B cell (primary cell): ENCODE results near the gene G6PC3. TPM values are rescaled to one million over a fixed set of nuclear protein-coding genes. Genes with fewer than 3 reads are reported as not detected.

ENCODE experiments used
- ATAC-seq: fragments of 200-7000 bp; cut with Tn5 transposase; one replicate; pipeline ENCODE4 v1.10.0; 2021; ENCODE audit warnings: low read depth, mild to moderate bottlenecking, moderate number of reproducible peaks, moderate library complexity
- CTCF ChIA-PET: fragments of 350-600 bp; sonication (Branson Sonifier 250); formaldehyde crosslinking; loops from one replicate; lab custom pipeline; 2021; ENCODE audit warnings: antibody characterized with exemption, inconsistent platforms; lab: Charles Lee
- POLR2A ChIA-PET: fragments of 350-600 bp; sonication (Branson Sonifier 250); formaldehyde crosslinking; loops from one replicate; lab custom pipeline; 2021; ENCODE audit warnings: antibody characterized with exemption; lab: Charles Lee
- DNase-seq: peaks from one replicate; pipeline ENCODE4 v3.0.0; 2013
- H2AFZ ChIP-seq: 2 replicates; pipeline ENCODE4 v1.6.1; 2012; ENCODE audit warnings: mild to moderate bottlenecking, low read depth, low read length; ENCODE audit not compliant: insufficient read depth, poor library complexity, severe bottlenecking
- H3K27ac ChIP-seq, 2 donors: 1 replicate in 1 of 2; 2 replicates in 1 of 2; pipeline ENCODE4 v1.5.1; 2012 to 2013; ENCODE audit warnings: low read length in 2 of 2, mild to moderate bottlenecking in 2 of 2, moderate library complexity in 1 of 2
- H3K27me3 ChIP-seq, 4 experiments: fragments of 200-600 bp in 1 of 4; sonication (generic) in 1 of 4; replicated peaks in 1 of 4; 1 replicate in 2 of 4; 2 replicates in 2 of 4; pipeline versions ENCODE4 v1.6.1 to v1.7.0; 2013 to 2016; ENCODE audit warnings: low read length in 3 of 4, mild to moderate bottlenecking in 2 of 4, mixed read lengths in 1 of 4, moderate library complexity in 1 of 4; ENCODE audit not compliant: insufficient read depth in 4 of 4, control insufficient read depth in 3 of 4; ENCODE audit errors: control extremely low read depth in 1 of 4
- H3K36me3 ChIP-seq, 2 experiments: replicated peaks in 1 of 2; 1 replicate in 1 of 2; 2 replicates in 1 of 2; pipeline versions ENCODE4 v1.6.1 to v1.7.1; 2013; ENCODE audit warnings: low read length in 1 of 2; ENCODE audit not compliant: insufficient read depth in 2 of 2, control insufficient read depth in 1 of 2; ENCODE audit errors: control extremely low read depth in 1 of 2, extremely low read depth in 1 of 2
- H3K4me1 ChIP-seq, 2 donors: fragments of 200-600 bp in 1 of 2; sonication (generic) in 1 of 2; 1 replicate in 1 of 2; 2 replicates in 1 of 2; pipeline versions ENCODE4 v1.5.1 to v1.6.1; 2013 to 2017; ENCODE audit warnings: low read length in 2 of 2; ENCODE audit not compliant: control insufficient read depth in 2 of 2, insufficient read depth in 2 of 2
- H3K4me2 ChIP-seq: replicated peaks from 2 replicates; pipeline ENCODE3; 2012; ENCODE audit warnings: mild to moderate bottlenecking, low read depth, low read length; ENCODE audit not compliant: poor library complexity, severe bottlenecking
- H3K4me3 ChIP-seq, 5 experiments: fragments of 200-600 bp in 1 of 5; sonication (generic) in 1 of 5; 1 replicate in 3 of 5; 2 replicates in 2 of 5; pipeline versions ENCODE4 v1.5.1 to v1.7.0; 2011 to 2016; ENCODE audit warnings: low read length in 4 of 5, mild to moderate bottlenecking in 4 of 5, low read depth in 2 of 5, control low read depth in 1 of 5, moderate library complexity in 1 of 5; ENCODE audit not compliant: insufficient read depth in 1 of 5; ENCODE audit errors: control extremely low read depth in 1 of 5, extremely low read depth in 1 of 5
- H3K79me2 ChIP-seq: fragments of 200-600 bp; sonication (generic); one replicate; pipeline ENCODE4 v1.6.0; 2016; ENCODE audit warnings: low read length; ENCODE audit not compliant: control insufficient read depth, insufficient read depth
- H3K9ac ChIP-seq: fragments of 200-600 bp; sonication (generic); 2 replicates; pipeline ENCODE4 v1.6.1; 2017; ENCODE audit warnings: mild to moderate bottlenecking, low read length, moderate library complexity
- H3K9me3 ChIP-seq, 3 donors: one replicate each; pipeline versions ENCODE4 v1.6.1 to v1.7.1; 2013; ENCODE audit warnings: low read length in 2 of 3; ENCODE audit not compliant: control insufficient read depth in 2 of 3, insufficient read depth in 1 of 3; ENCODE audit errors: control extremely low read depth in 1 of 3
- H4K20me1 ChIP-seq: 2 replicates; pipeline ENCODE4 v1.6.0; 2012; ENCODE audit warnings: mild to moderate bottlenecking, low read length; ENCODE audit not compliant: insufficient read depth, control insufficient read depth, poor library complexity, severe bottlenecking
- H3K27ac Mint-ChIP-seq: one replicate; pipeline ENCODE4 v1.8.0; 2021; ENCODE audit warnings: mixed read lengths
- H3K27me3 Mint-ChIP-seq: one replicate; pipeline ENCODE4 v1.8.0; 2021; ENCODE audit warnings: mixed read lengths
- H3K4me1 Mint-ChIP-seq: one replicate; pipeline ENCODE4 v1.8.0; 2021; ENCODE audit warnings: mixed read lengths
- H3K4me3 Mint-ChIP-seq: one replicate; pipeline ENCODE4 v1.8.0; 2021; ENCODE audit warnings: mixed read lengths
- H3K9me3 Mint-ChIP-seq: one replicate; pipeline ENCODE4 v1.8.0; 2022; ENCODE audit warnings: mixed read lengths; ENCODE audit not compliant: insufficient read depth
- CTCF ChIP-seq: fragments of 200-600 bp; IDR thresholded peaks from one replicate; pipeline ENCODE4 v1.8.0; 2022; ENCODE audit warnings: antibody characterized with exemption, mild to moderate bottlenecking
- EZH2 ChIP-seq: IDR thresholded peaks from 2 replicates; pipeline ENCODE4 v1.6.1; 2012; ENCODE audit warnings: borderline replicate concordance, low read depth, mild to moderate bottlenecking, moderate library complexity, low read length; ENCODE audit not compliant: insufficient read depth, poor library complexity, severe bottlenecking
- WGBS: methylation state at CpG from one replicate; pipeline ENCODE4 v1.1.5; 2013; ENCODE audit warnings: missing lambda C conversion rate; ENCODE audit not compliant: insufficient coverage; 5-methylcytosine and 5-hydroxymethylcytosine counted together
- intact Hi-C: fragments of 100-400 bp; cut with micrococcal nuclease; formaldehyde crosslinking; loops from one replicate; pipeline ENCODE4 v1.10.0; 2022
- polyA plus RNA-seq: library from polyadenylated mRNA; depleted of rRNA; stranded (reverse); fragments of >200 nt; gene quantifications from 2 replicates; pipeline ENCODE4 v1.2.3, GENCODE V29; 2012
- total RNA-seq, 2 donors: library from RNA; stranded (reverse); fragments of 120-200 nt in 1 of 2; gene quantifications; 1 replicate in 1 of 2; 2 replicates in 1 of 2; pipeline versions ENCODE4 v1.2.3 to v1.2.4, GENCODE V29; 2013 to 2022

The G6PC3 gene
- total and polyA plus RNA-seq, 2 donors (not counting 1 experiment from before 2014, with no cell fraction given): 24.3 to 28.5 TPM

GRCh38 chr17:44092051-44092450 lies 21.5 kb downstream of the G6PC3 start:
- Histone ChIP-seq H3K9me3 (no peaks in the 10 kb centered on the region), H3K27ac (no peak overlapping the region), H3K36me3 (peaks cover 0 to 46% of the 10 kb centered on the region in 2 experiments), H3K27me3 (no peaks in the 10 kb centered on the region), H3K79me2 (peaks cover 2% of the 10 kb centered on the region), H4K20me1 (peaks cover 29% of the 10 kb centered on the region), H3K4me2 (no peak overlapping the region), H3K9ac (no peak overlapping the region), H3K4me1 (peaks cover 6 to 10% of the 10 kb centered on the region in 2 donors), H2AFZ (no peak overlapping the region), H3K4me3 (no peak overlapping the region)
- no peak for ATAC-seq
- ChIA-PET CTCF (no interaction called here), POLR2A (interaction anchor here (0.5 to 0.6 kb wide), 2 partner anchors 9 to 26 kb away, joined by 3 to 5 read pairs; no protein-coding TSS in a partner anchor)
- Mint-ChIP-seq H3K27ac (no peak overlapping the region), H3K9me3 (no peaks in the 10 kb centered on the region), H3K27me3 (no peaks in the 10 kb centered on the region), H3K4me1 (peaks cover 9% of the 10 kb centered on the region), H3K4me3 (no peak overlapping the region)
- WGBS: 97% methylated on average over 11 of the region's 11 CpGs
- DNase-seq: no peak
- no peak for TF ChIP-seq EZH2
- TF ChIP-seq CTCF: no peak
- intact Hi-C loops: no loop called here

GRCh38 chr17:44093231-44093900 lies 22.8 kb downstream of the G6PC3 start:
- Histone ChIP-seq H3K4me3 (no peak overlapping the region), H3K4me2 (no peak overlapping the region), H3K4me1 (peaks cover 6 to 15% of the 10 kb centered on the region in 2 donors), H3K27me3 (no peaks in the 10 kb centered on the region), H3K9me3 (no peaks in the 10 kb centered on the region), H3K79me2 (peaks cover 5% of the 10 kb centered on the region), H3K36me3 (peaks cover 0 to 37% of the 10 kb centered on the region in 2 experiments), H4K20me1 (peaks cover 41% of the 10 kb centered on the region), H3K27ac (no peak overlapping the region), H2AFZ (no peak overlapping the region), H3K9ac (no peak overlapping the region)
- WGBS: 91% methylated on average over 20 of the region's 21 CpGs
- POLR2A ChIA-PET: no interaction called here
- Mint-ChIP-seq H3K27me3 (no peaks in the 10 kb centered on the region), H3K9me3 (no peaks in the 10 kb centered on the region), H3K4me3 (no peak overlapping the region), H3K4me1 (peaks cover 14% of the 10 kb centered on the region), H3K27ac (no peak overlapping the region)
- no peak for TF ChIP-seq EZH2
- TF ChIP-seq CTCF: no peak
- intact Hi-C loops: no loop called here
- CTCF ChIA-PET: no interaction called here
- DNase-seq (no peak), ATAC-seq (no peak)
